HG02798 (cell line): ENCODE measurements around the gene RABGEF1.
"Not testable (repeated sequence)": the region's sequence is repeated elsewhere in the genome, so short reads cannot be mapped to it uniquely, and the experiment has no call there.

Experiments
- ATAC-seq: cut with Tn5 transposase; IDR thresholded peaks from one replicate; pipeline ENCODE4 v1.9.1; 2021; ENCODE audit warnings: mild to moderate bottlenecking; ENCODE audit not compliant: unreplicated experiment, poor library complexity

RABGEF1 gene

GRCh38 chr7:66734006-66734405 is 6.5 kb upstream of the RABGEF1 start:
- no peak for ATAC-seq

- no peak for ATAC-seq
Observed at GRCh38 chr7:66735154-66735553, 5.4 kb upstream of the RABGEF1 start.

GRCh38 chr7:66735850-66736249 is 4.7 kb upstream of the RABGEF1 start:
- no peak for ATAC-seq

GRCh38 chr7:66736892-66737291 is 3.6 kb upstream of the RABGEF1 start:
- no peak for ATAC-seq

GRCh38 chr7:66737667-66738066 is 2.9 kb upstream of the RABGEF1 start:
- ATAC-seq: no peak

- ATAC-seq: no peak
Observed at GRCh38 chr7:66739477-66739876, 1.1 kb upstream of the RABGEF1 start.

- no peak for ATAC-seq
Observed at GRCh38 chr7:66739953-66740301, 606 bp upstream of the RABGEF1 start.

- ATAC-seq: peak; percentile 31
Observed at GRCh38 chr7:66740980-66741709, 612 bp downstream of the RABGEF1 start.

- ATAC-seq: no peak
Observed at GRCh38 chr7:66741710-66742049, 1.1 kb downstream of the RABGEF1 start.

GRCh38 chr7:66742298-66742697 is 1.8 kb downstream of the RABGEF1 start:
- ATAC-seq: not testable (repeated sequence)

- no peak for ATAC-seq
Observed at GRCh38 chr7:66743920-66744319, 3.4 kb downstream of the RABGEF1 start.

GRCh38 chr7:66747385-66747784 is 6.9 kb downstream of the RABGEF1 start:
- no peak for ATAC-seq

GRCh38 chr7:66747881-66748511 is 7.5 kb downstream of the RABGEF1 start:
- ATAC-seq: no peak

GRCh38 chr7:66748791-66749190 is 8.3 kb downstream of the RABGEF1 start:
- ATAC-seq: no peak

GRCh38 chr7:66751945-66752344 is 11.4 kb downstream of the RABGEF1 start:
- no peak for ATAC-seq

- no peak for ATAC-seq
Observed at GRCh38 chr7:66754541-66754940, 14.0 kb downstream of the RABGEF1 start.

GRCh38 chr7:66755059-66755458 is 14.5 kb downstream of the RABGEF1 start:
- ATAC-seq: not testable (repeated sequence)

- ATAC-seq: not testable (repeated sequence)
Observed at GRCh38 chr7:66756227-66756626, 15.7 kb downstream of the RABGEF1 start.

- ATAC-seq: no peak
Observed at GRCh38 chr7:66756889-66757288, 16.4 kb downstream of the RABGEF1 start.

- ATAC-seq: no peak
Observed at GRCh38 chr7:66757939-66758338, 17.4 kb downstream of the RABGEF1 start.

- ATAC-seq: peak; percentile 65
Observed at GRCh38 chr7:66758950-66759628, 18.6 kb downstream of the RABGEF1 start.

- not testable (repeated sequence) for ATAC-seq
Observed at GRCh38 chr7:66763183-66763582, 22.6 kb downstream of the RABGEF1 start.
